Effector memory CD8-positive, alpha-beta T cell (primary cell): ENCODE data around the gene CBLIF.
"Not testable (repeated sequence)": the region's sequence is repeated elsewhere in the genome, so short reads cannot be mapped to it uniquely, and the experiment has no call there.

ENCODE experiments used
- ATAC-seq: fragments of 150-1000 bp; cut with Tn5 transposase; replicated peaks from 2 replicates; pipeline ENCODE4 v1.10.0; 2021; ENCODE audit warnings: mild to moderate bottlenecking, moderate library complexity
- DNase-seq, 3 experiments: peaks; one replicate each; pipeline ENCODE4 v3.0.0; 2021
- H3K27ac Mint-ChIP-seq, 2 donors: one replicate each; pipeline ENCODE4 v1.8.0; 2022; ENCODE audit warnings: mild to moderate bottlenecking in 2 of 2, mixed read lengths in 2 of 2, moderate library complexity in 2 of 2
- H3K27me3 Mint-ChIP-seq, 2 donors: one replicate each; pipeline ENCODE4 v1.8.0; 2022; ENCODE audit warnings: mixed read lengths in 2 of 2
- H3K36me3 Mint-ChIP-seq: one replicate; pipeline ENCODE4 v1.8.0; 2022; ENCODE audit warnings: mild to moderate bottlenecking, moderate library complexity, mixed read lengths; ENCODE audit not compliant: insufficient read depth
- H3K4me1 Mint-ChIP-seq, 2 donors: one replicate each; pipeline ENCODE4 v1.8.0; 2022; ENCODE audit warnings: low read depth in 2 of 2, mixed read lengths in 2 of 2
- H3K4me3 Mint-ChIP-seq, 2 donors: one replicate each; pipeline ENCODE4 v1.8.0; 2022; ENCODE audit warnings: mild to moderate bottlenecking in 2 of 2, mixed read lengths in 2 of 2, moderate library complexity in 2 of 2
- H3K9me3 Mint-ChIP-seq, 2 donors: one replicate each; pipeline ENCODE4 v1.8.0; 2022; ENCODE audit warnings: mixed read lengths in 2 of 2

CBLIF gene

GRCh38 chr11:59802639-59803176 lies 42.6 kb downstream of the CBLIF start:
- Mint-ChIP-seq H3K4me3 (no peak overlapping the region), H3K4me1 (no peaks in the 10 kb centered on the region), H3K27ac (no peak overlapping the region), H3K27me3 (no peaks in the 10 kb centered on the region), H3K9me3 (no peaks in the 10 kb centered on the region), H3K36me3 (peaks cover 25% of the 10 kb centered on the region)
- ATAC-seq (peak; percentile 76), DNase-seq (peak; percentile 45 to 60 (median 54))

GRCh38 chr11:59801981-59802638 lies 43.2 kb downstream of the CBLIF start:
- Mint-ChIP-seq H3K27me3 (no peaks in the 10 kb centered on the region), H3K27ac (no peak overlapping the region), H3K9me3 (no peaks in the 10 kb centered on the region), H3K4me3 (no peak overlapping the region), H3K36me3 (peaks cover 21% of the 10 kb centered on the region), H3K4me1 (no peaks in the 10 kb centered on the region)
- DNase-seq (no peak), ATAC-seq (peak; percentile 21)

GRCh38 chr11:59801160-59801706 lies 44.1 kb downstream of the CBLIF start:
- H3K4me1 Mint-ChIP-seq = no peaks in the 10 kb centered on the region
- H3K4me3 Mint-ChIP-seq = no peak overlapping the region
- H3K9me3 Mint-ChIP-seq = no peaks in the 10 kb centered on the region
- DNase-seq (no peak), ATAC-seq (no peak)
- no peak overlapping the region for H3K27ac Mint-ChIP-seq
- H3K27me3 Mint-ChIP-seq = no peaks in the 10 kb centered on the region
- H3K36me3 Mint-ChIP-seq = peaks cover 19% of the 10 kb centered on the region

GRCh38 chr11:59800390-59801025 lies 44.8 kb downstream of the CBLIF start:
- Mint-ChIP-seq H3K36me3 (peaks cover 22% of the 10 kb centered on the region), H3K27me3 (no peaks in the 10 kb centered on the region), H3K27ac (no peak overlapping the region), H3K9me3 (no peaks in the 10 kb centered on the region), H3K4me3 (no peak overlapping the region), H3K4me1 (no peaks in the 10 kb centered on the region)
- DNase-seq = no peak
- no peak for ATAC-seq

GRCh38 chr11:59794417-59794816 lies 50.9 kb downstream of the CBLIF start:
- DNase-seq (no peak), ATAC-seq (no peak)
- Mint-ChIP-seq H3K9me3 (no peaks in the 10 kb centered on the region), H3K4me3 (no peak overlapping the region), H3K36me3 (peaks cover 31% of the 10 kb centered on the region), H3K27me3 (no peaks in the 10 kb centered on the region), H3K4me1 (no peaks in the 10 kb centered on the region), H3K27ac (no peak overlapping the region)

- no peak for ATAC-seq
- no peaks in the 10 kb centered on the region for H3K9me3 Mint-ChIP-seq
Measured at GRCh38 chr11:59792507-59792906, 52.8 kb downstream of the CBLIF start.

GRCh38 chr11:59791639-59792038 lies 53.7 kb downstream of the CBLIF start:
- Mint-ChIP-seq H3K27ac (no peak overlapping the region), H3K27me3 (no peaks in the 10 kb centered on the region), H3K9me3 (no peaks in the 10 kb centered on the region), H3K36me3 (peaks cover 24% of the 10 kb centered on the region), H3K4me3 (no peak overlapping the region), H3K4me1 (peaks cover under 1 to 4% of the 10 kb centered on the region in 2 donors)
- DNase-seq (no peak), ATAC-seq (no peak)

More at GRCh38 chr11:59792507-59792906, 52.8 kb downstream of the CBLIF start:
- Mint-ChIP-seq H3K27me3 (no peaks in the 10 kb centered on the region), H3K4me1 (peaks cover 0 to 2% of the 10 kb centered on the region in 2 donors), H3K36me3 (peaks cover 28% of the 10 kb centered on the region), H3K27ac (no peak overlapping the region), H3K4me3 (no peak overlapping the region)
- DNase-seq = no peak

- peaks cover 21 to 23% of the 10 kb centered on the region in 2 donors for H3K4me1 Mint-ChIP-seq
- no peak for ATAC-seq
- peaks cover 14% of the 10 kb centered on the region for H3K36me3 Mint-ChIP-seq
- no peak for DNase-seq
- no peak overlapping the region for H3K4me3 Mint-ChIP-seq
- H3K27ac Mint-ChIP-seq = no peak overlapping the region
- H3K9me3 Mint-ChIP-seq = no peaks in the 10 kb centered on the region
- H3K27me3 Mint-ChIP-seq = no peaks in the 10 kb centered on the region
Measured at GRCh38 chr11:59787816-59788215, 57.5 kb downstream of the CBLIF start.

- no peak overlapping the region for H3K4me3 Mint-ChIP-seq
- no peaks in the 10 kb centered on the region for H3K9me3 Mint-ChIP-seq
- no peaks in the 10 kb centered on the region for H3K27me3 Mint-ChIP-seq
- DNase-seq (no peak), ATAC-seq (no peak)
- H3K27ac Mint-ChIP-seq = no peak overlapping the region
- H3K36me3 Mint-ChIP-seq = peaks cover 14% of the 10 kb centered on the region
- H3K4me1 Mint-ChIP-seq = peaks cover 21 to 25% of the 10 kb centered on the region in 2 donors
Measured at GRCh38 chr11:59787255-59787588, 58.1 kb downstream of the CBLIF start.

- H3K36me3 Mint-ChIP-seq = peaks cover 7% of the 10 kb centered on the region
- H3K4me1 Mint-ChIP-seq = peaks cover 21 to 32% of the 10 kb centered on the region in 2 donors
Measured at GRCh38 chr11:59785818-59786217, 59.5 kb downstream of the CBLIF start.

GRCh38 chr11:59784441-59784840 lies 60.9 kb downstream of the CBLIF start:
- not testable (repeated sequence) for H3K9me3 Mint-ChIP-seq, ATAC-seq, H3K27me3 Mint-ChIP-seq, H3K4me3 Mint-ChIP-seq, H3K36me3 Mint-ChIP-seq, DNase-seq
- peak overlapping the region in 1 of 2 donors; percentile 42 for H3K27ac Mint-ChIP-seq
- peaks cover 29 to 33% of the 10 kb centered on the region in 2 donors for H3K4me1 Mint-ChIP-seq

More at GRCh38 chr11:59785818-59786217, 59.5 kb downstream of the CBLIF start:
- H3K27me3 Mint-ChIP-seq = no peaks in the 10 kb centered on the region
- DNase-seq (no peak), ATAC-seq (no peak)
- no peak overlapping the region for H3K4me3 Mint-ChIP-seq
- H3K9me3 Mint-ChIP-seq = no peaks in the 10 kb centered on the region
- H3K27ac Mint-ChIP-seq = no peak overlapping the region

GRCh38 chr11:59783632-59784090 lies 61.6 kb downstream of the CBLIF start:
- peak; percentile 19 for ATAC-seq
- H3K36me3 Mint-ChIP-seq = no peaks in the 10 kb centered on the region

GRCh38 chr11:59782080-59782479 lies 63.2 kb downstream of the CBLIF start:
- Mint-ChIP-seq H3K27me3 (no peaks in the 10 kb centered on the region), H3K4me3 (no peak overlapping the region), H3K27ac (no peak overlapping the region), H3K4me1 (peaks cover 29% of the 10 kb centered on the region in 2 donors), H3K36me3 (no peaks in the 10 kb centered on the region), H3K9me3 (no peaks in the 10 kb centered on the region)
- DNase-seq (no peak), ATAC-seq (no peak)

More at GRCh38 chr11:59783632-59784090, 61.6 kb downstream of the CBLIF start:
- peak overlapping the region in 1 of 2 donors; percentile 42 for H3K27ac Mint-ChIP-seq
- no peaks in the 10 kb centered on the region for H3K27me3 Mint-ChIP-seq
- H3K4me3 Mint-ChIP-seq = peak overlapping the region; percentile 38 to 40
- H3K9me3 Mint-ChIP-seq = no peaks in the 10 kb centered on the region
- H3K4me1 Mint-ChIP-seq = peaks cover 29 to 33% of the 10 kb centered on the region in 2 donors
- DNase-seq = no peak

GRCh38 chr11:59779487-59779886 lies 65.8 kb downstream of the CBLIF start:
- Mint-ChIP-seq H3K4me1 (peaks cover 24 to 25% of the 10 kb centered on the region in 2 donors), H3K27ac (no peak overlapping the region), H3K27me3 (no peaks in the 10 kb centered on the region), H3K9me3 (no peaks in the 10 kb centered on the region), H3K4me3 (no peak overlapping the region), H3K36me3 (no peaks in the 10 kb centered on the region)
- no peak for ATAC-seq
- no peak for DNase-seq
